Esophagus squamous epithelium (tissue), 4 donors: Measurements from ENCODE around the gene LAMA5.

Source experiments
- POLR2A ChIP-seq, 4 donors: fragments of 450-650 bp; IDR thresholded peaks; one replicate each; pipeline ENCODE4 v1.6.1; 2017; ENCODE audit warnings: antibody characterized with exemption in 4 of 4, mild to moderate bottlenecking in 4 of 4, moderate library complexity in 3 of 4
- TF ChIP-seq, protein P1 (sequence below), 6 experiments: fragments of 450-650 bp in 4 of 6; fragments of 200-600 bp in 2 of 6; sonication (generic) in 2 of 6; IDR thresholded peaks; one replicate each; pipeline ENCODE4 v1.5.1; 2016 to 2019; ENCODE audit warnings: antibody characterized with exemption in 6 of 6, mild to moderate bottlenecking in 4 of 6, moderate library complexity in 4 of 6

DNA sequence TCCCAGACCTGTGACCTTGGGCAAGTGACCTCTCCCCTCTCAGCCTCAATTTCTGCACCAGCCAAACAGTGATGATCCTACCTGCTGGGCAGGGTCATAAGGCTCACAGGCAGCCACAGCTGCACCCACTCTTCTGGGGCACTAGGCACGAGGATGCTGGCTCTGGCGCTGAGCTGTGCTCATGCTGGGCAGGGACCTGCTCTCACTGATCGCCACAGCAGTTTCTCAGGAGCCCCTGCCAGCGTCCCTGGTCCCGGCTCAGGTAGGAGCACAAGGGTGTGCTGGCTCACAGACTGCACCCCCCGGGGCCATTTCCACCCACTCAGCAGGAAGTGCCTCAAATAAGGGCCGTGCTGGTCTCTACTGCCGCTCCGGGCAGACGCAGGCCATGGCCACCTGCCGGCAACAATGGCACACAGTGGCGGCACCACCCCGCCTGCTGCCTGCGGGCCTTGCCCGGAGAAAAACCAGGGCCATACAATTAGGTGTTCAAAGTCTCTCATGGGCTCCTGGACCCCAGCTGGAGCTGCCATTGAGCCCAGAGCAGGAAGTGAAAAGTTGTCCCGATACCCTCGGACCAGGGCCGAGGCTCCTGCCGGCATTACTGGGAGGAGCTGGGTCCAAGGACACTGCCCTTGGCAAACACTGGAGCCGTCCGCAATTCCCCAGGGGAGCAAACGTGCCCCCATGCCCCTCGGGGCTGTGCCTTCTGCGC, 44.5 kb upstream of the LAMA5 start:
- TF ChIP-seq, protein P1, sequence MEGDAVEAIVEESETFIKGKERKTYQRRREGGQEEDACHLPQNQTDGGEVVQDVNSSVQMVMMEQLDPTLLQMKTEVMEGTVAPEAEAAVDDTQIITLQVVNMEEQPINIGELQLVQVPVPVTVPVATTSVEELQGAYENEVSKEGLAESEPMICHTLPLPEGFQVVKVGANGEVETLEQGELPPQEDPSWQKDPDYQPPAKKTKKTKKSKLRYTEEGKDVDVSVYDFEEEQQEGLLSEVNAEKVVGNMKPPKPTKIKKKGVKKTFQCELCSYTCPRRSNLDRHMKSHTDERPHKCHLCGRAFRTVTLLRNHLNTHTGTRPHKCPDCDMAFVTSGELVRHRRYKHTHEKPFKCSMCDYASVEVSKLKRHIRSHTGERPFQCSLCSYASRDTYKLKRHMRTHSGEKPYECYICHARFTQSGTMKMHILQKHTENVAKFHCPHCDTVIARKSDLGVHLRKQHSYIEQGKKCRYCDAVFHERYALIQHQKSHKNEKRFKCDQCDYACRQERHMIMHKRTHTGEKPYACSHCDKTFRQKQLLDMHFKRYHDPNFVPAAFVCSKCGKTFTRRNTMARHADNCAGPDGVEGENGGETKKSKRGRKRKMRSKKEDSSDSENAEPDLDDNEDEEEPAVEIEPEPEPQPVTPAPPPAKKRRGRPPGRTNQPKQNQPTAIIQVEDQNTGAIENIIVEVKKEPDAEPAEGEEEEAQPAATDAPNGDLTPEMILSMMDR (IDR thresholded peaks at IDR 0.05), result no peak
- no peak for TF ChIP-seq POLR2A (IDR thresholded peaks at IDR 0.05)
